OCI-LY3 (cell line): ENCODE measurements around the gene IFI30.

Experiments
- EZH2phosphoT487 ChIP-seq: fragments of 200-600 bp; shearing (Covaris generic); IDR thresholded peaks from 2 replicates; pipeline ENCODE4 v1.6.1; 2018; ENCODE audit warnings: antibody characterized with exemption, mixed run types, low read depth
- TF ChIP-seq, protein P1 (sequence below): fragments of 200-600, 300-600 bp; sonication (generic); IDR thresholded peaks from 2 replicates; pipeline ENCODE4 v1.5.1; 2014; ENCODE audit warnings: antibody characterized with exemption, low read length, low read depth

- TF ChIP-seq, protein P1, sequence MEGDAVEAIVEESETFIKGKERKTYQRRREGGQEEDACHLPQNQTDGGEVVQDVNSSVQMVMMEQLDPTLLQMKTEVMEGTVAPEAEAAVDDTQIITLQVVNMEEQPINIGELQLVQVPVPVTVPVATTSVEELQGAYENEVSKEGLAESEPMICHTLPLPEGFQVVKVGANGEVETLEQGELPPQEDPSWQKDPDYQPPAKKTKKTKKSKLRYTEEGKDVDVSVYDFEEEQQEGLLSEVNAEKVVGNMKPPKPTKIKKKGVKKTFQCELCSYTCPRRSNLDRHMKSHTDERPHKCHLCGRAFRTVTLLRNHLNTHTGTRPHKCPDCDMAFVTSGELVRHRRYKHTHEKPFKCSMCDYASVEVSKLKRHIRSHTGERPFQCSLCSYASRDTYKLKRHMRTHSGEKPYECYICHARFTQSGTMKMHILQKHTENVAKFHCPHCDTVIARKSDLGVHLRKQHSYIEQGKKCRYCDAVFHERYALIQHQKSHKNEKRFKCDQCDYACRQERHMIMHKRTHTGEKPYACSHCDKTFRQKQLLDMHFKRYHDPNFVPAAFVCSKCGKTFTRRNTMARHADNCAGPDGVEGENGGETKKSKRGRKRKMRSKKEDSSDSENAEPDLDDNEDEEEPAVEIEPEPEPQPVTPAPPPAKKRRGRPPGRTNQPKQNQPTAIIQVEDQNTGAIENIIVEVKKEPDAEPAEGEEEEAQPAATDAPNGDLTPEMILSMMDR = no peak
- TF ChIP-seq EZH2phosphoT487 = no peak
Observed at GRCh38 chr19:18219911-18220631, 46.5 kb downstream of the IFI30 start.
